NCI-H2196 treated with DMSO at 0.1 percent for 48 hours (cell line): Measurements from ENCODE around the gene CIAO3.

ENCODE experiments used
- DNase-seq: peaks from one replicate; lab custom pipeline; 2025; ENCODE audit not compliant: unreplicated experiment; lab: John Stamatoyannopoulos, UW

The CIAO3 gene

GRCh38 chr16:679814-680624 is 60.8 kb downstream of the CIAO3 start, which contains the start of gene STUB1:
TSS of gene STUB1 (plus strand) at chr16:680410. CDS start at chr16:680526, 116 bp downstream.
- DNase-seq = peak; percentile 83
